T-helper 22 cell (primary cell): ENCODE measurements around the gene ANKRD13A.
"Not testable (repeated sequence)": the region's sequence is repeated elsewhere in the genome, so short reads cannot be mapped to it uniquely, and the experiment has no call there.

Source experiments
- DNase-seq: peaks from one replicate; pipeline ENCODE4 v3.0.0-alpha.2; 2020; ENCODE audit warnings: low read depth

Gene ANKRD13A

DNA sequence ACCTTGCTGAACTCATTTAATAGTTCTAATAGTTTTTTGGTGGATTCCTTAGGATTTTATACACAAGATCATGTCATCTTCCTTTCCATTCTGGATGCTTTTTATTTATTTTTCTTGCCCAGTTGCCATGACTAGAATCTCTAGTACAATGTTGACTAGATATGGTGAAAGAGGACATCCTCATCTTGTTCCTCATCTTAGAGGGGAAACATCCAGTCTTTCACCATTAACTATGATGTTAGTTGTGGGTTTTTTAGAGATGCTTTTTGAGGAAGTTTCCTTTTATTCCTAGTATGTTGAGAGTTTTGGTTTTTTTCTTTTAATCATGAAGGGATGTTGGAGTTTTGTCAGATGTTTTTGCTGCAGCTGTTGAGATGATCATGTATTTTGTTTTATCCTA is 8.7 kb downstream of the ANKRD13A start:
- no peak for DNase-seq

GRCh38 chr12:110008681-110009398 is 9.6 kb downstream of the ANKRD13A start:
- DNase-seq = not testable (repeated sequence)

DNA sequence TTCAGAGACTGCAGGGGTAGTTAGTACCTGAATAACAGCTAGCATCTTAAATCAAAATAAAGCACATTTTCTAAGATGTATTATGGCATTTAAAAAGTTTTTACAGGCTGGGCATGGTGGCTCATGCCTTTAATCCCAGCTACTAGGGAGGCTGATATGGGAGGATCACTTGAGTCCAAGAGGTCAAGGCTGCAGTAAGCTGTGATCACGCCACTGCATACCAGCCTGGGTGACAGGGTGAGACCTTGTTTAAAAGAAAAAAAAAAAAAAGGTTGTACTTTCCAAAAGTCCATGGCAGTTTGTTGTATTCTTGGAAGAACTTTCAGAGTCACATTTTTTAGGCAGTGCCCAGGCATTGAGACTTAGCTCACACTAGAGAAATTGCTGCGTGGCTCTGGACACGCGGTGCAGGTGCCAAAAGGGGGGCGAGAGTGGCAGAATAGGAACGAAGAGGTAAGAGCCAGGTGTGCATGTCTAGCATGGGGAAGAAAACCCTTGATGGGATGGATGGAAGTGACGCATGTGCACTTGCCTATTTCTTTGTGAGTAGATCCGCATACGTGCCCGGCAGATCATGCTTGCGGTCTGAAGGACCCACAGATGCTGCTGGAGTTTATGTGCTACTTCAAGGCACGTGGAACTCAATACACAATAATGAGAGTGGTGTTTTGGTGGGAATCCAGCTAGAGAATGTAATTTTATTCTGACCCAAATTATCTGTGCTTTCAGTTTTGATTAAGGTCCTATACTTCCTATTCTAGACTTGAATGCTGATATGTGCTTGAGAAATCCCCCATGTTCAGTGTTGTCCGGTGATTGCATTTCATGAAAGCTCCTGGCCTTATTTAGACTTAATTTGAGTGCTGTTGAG is 11.9 kb downstream of the ANKRD13A start:
- peak; percentile 26 for DNase-seq

- peak; percentile 34 for DNase-seq
Observed at GRCh38 chr12:110012137-110012536, 12.9 kb downstream of the ANKRD13A start.

DNA sequence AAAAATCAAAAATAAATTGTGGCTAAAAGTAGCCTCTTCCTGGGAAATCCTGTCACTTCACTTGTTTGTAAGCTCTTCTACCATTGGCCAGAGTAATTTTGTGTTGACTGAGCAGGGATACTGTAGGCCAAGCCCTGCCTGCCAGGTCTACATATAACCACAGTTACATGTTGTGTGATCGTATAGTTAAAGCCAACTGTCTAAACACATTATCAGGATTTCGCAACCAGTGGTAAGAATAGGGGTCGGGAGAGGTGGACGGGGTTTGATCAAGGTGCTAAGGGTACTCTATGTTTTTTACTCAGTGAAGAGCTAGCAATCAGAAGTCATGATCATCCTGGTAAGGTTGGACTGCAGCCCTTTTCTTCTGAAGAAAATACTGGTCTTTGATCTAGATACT is 13.4 kb downstream of the ANKRD13A start:
- no peak for DNase-seq

DNA sequence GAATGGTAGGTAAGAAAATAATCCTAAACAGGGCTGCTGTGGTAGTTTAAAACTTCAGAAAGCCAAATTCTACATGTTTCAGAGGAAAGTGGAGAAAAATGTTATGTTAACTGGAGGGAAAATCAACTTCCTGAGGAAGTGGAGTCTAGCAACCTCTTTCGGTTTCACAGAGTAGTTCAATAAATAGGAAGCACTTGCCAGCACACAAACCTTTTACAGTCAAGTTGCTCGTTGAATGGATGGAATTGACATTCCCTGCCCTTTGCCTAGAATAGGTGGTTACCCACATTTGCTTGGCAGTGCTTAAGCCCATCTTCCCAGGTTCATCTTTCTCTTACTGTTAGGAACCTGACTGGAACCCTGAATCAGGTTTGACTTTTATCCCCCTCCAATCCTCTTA is 15.9 kb downstream of the ANKRD13A start:
- no peak for DNase-seq

GRCh38 chr12:110020956-110021355 is 21.7 kb downstream of the ANKRD13A start:
- DNase-seq = no peak

DNA sequence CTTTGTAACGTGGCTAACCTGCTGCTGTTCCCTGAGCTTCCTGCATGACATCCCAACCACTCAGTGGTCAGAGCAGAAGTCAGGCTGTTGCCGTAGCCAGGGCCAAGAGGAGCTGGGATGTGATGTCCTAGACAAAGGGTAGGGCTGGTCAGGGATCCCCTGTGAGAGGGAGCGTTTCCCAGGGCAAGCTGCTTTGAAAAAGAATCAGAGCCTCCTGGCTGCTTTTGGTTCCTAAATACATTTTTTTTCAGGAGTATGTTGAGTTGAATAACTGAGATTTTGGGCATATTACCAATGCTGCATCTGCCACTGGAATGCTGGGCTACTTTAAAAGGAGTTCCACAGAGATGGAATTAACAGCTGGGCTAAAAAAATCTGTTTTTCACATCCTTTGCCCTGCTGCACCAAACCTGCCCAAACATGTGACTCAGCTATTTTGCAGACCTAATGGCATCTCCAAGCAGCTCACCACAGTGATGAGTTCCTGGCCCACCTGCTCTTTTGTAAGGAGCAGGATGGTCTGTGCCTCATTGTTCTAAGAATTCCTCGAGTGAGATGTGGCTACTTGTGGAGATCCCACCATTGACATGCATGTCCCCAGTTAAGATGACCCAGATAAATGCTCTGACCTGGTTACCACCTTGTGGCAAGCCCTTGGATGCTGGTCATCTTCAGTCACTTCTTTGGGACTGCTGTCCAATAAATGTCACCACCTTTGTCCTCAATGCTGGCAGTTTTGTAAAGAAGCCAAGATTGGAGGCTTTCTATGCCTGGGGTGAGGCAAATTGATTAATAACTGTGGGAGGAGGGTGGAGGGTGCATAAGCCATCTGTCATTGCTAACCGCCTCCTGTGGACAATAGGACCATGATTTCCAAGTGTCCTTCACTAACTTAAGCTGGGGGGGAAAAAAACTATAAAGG is 24.1 kb downstream of the ANKRD13A start:
- no peak for DNase-seq

DNA sequence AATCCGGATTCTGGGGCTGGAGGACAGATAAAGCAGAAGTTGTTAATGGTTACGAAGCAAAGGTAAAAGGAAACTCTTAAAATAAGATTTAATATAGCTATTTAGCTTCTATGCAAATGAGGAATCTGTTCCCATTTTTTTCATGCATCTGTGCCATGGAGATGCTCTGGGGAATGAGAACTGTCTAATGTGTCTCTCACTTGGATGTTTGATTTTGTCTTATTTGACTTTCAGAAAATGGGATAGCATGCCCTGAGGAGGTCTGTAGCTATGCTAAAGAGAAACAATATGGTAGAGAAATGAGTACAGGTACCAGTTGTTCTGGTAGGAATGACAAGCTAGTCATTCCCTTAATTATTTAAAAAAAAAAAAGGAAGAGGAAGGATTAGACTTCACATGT is 24.8 kb downstream of the ANKRD13A start:
- no peak for DNase-seq

- no peak for DNase-seq
Observed at GRCh38 chr12:110028323-110028722, 29.1 kb downstream of the ANKRD13A start.

GRCh38 chr12:110029290-110029815 is 30.1 kb downstream of the ANKRD13A start:
- DNase-seq = no peak

DNA sequence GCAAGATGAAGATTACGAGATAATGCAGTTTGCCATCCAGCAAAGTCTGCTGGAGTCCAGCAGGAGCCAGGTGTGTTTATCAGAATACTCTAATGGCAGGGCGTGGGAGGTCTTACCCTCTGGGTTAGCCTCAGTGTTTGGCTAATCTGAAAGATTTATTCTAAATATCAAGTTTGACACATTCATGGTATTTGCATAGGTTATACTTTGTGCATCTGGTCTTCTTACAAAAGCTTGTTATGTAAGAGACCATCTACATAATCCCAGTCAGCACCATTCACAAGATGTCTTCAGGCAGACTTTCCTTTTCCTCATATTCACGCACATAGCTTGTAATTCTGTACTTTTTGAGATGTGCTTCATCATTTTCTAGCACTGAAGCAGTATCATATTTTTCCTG is 34.7 kb downstream of the ANKRD13A start:
- DNase-seq = no peak

- no peak for DNase-seq
Observed at GRCh38 chr12:110035534-110036104, 36.4 kb downstream of the ANKRD13A start.

GRCh38 chr12:110037315-110037714 is 38.1 kb downstream of the ANKRD13A start:
- DNase-seq = no peak

GRCh38 chr12:110038741-110039084 is 39.5 kb downstream of the ANKRD13A start:
- DNase-seq = no peak

DNA sequence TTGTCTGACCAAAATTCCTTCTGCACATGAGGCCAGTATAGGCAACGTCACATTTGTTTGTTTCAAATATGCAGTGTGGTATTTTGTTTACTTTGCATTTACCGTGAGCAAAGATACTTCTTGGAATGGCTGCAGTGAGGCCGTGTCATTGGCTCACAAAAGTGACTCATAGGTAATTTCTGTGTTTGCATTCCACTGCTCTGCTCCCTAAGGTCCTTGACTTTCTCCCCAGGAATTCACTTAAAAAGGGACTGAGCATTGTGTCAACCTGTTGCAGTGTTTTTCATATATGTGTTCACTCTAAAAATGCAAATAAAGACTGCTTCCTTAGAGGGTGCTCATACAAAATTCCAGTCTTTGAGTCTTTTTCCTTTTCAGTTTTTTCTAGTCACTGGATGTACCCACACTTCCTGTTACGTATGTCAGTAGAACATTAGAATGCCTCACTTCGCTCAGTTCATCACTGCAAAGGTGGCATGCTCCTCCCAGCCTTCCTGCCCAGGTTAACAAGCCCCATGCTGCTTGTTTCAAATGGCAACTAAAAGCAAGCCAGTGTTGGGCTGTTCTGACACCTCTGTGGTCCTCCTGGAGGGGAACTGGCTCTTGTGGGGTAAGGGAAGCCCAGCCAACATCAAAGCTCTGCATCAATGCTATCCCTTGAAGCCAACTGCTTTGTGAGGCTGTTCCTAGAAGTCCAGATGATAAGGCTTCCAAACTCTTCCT is 40.0 kb downstream of the ANKRD13A start:
- no peak for DNase-seq

DNA sequence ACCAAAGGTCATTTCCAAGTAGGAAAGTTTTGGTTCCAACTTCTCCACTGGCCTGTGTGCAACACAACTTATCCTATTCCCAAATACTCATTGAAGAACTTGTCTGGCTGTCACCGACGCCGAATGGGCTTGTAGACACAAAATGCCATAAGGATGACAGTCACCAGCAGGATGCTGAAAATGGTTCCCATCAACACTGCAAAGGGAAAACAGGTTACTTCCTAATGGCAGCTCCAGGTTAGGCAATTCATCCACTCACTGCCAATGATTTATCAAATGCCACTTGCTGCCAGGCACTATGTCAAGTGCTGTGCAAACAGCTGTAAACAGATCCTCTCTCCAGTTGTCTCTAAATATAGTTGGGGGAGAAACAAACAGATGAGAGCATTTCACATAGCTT is 43.0 kb downstream of the ANKRD13A start:
- no peak for DNase-seq

- DNase-seq = no peak
Observed at GRCh38 chr12:110046451-110047187, 47.4 kb downstream of the ANKRD13A start.

- DNase-seq = no peak
Observed at GRCh38 chr12:110047297-110047940, 48.2 kb downstream of the ANKRD13A start.
